ENCODE data around the gene MSI2. TPM values are rescaled to one million over a fixed set of nuclear protein-coding genes. Genes with fewer than 3 reads are reported as not detected.

The MSI2 gene
- polyA plus RNA-seq, 1 of the 3 experiments (the other 2 are of a cell fraction): 24.1 TPM

GRCh38 chr17:57508671-57509070 lies 252.3 kb downstream of the MSI2 start:
- peak overlapping the region in 1 of 2 experiments; percentile 99; a peak in 2 of 4 replicates for H3K27ac ChIP-seq (ENCODE audit: low read depth in 2 of 2, low read length in 1 of 2)
- H3K9me2 ChIP-seq: no peaks in the 10 kb centered on the region
- H2AFZ ChIP-seq (ENCODE audit: low read depth): no peak overlapping the region
- no peak overlapping the region for H3K9ac ChIP-seq
- no peak overlapping the region for H3K4me3 ChIP-seq (ENCODE audit: low read depth in 2 of 2, low read length in 1 of 2)
- TF ChIP-seq GABPA (IDR thresholded peaks at IDR 0.05; ENCODE audit: low read depth) (no peak), TCF12 (IDR thresholded peaks at IDR 0.05) (no peak), RAD21 (IDR thresholded peaks at IDR 0.05; ENCODE audit: low read length) (no peak), YY1 (IDR thresholded peaks at IDR 0.05; ENCODE audit: low read depth) (no peak), RXRA (IDR thresholded peaks at IDR 0.05; ENCODE audit: borderline replicate concordance, low read depth) (no peak), USF1 (IDR thresholded peaks at IDR 0.05; ENCODE audit: borderline replicate concordance, low read depth) (no peak), FOXJ3 (CRISPR knock-in tag; IDR thresholded peaks at IDR 0.05) (no peak), TEAD4 (IDR thresholded peaks at IDR 0.05; ENCODE audit: borderline replicate concordance, insufficient read depth) (no peak), ELF1 (IDR thresholded peaks at IDR 0.05) (no peak), NRF1 (IDR thresholded peaks at IDR 0.05; ENCODE audit: low read depth, low read length) (no peak)
- TF ChIP-seq, protein P1, sequence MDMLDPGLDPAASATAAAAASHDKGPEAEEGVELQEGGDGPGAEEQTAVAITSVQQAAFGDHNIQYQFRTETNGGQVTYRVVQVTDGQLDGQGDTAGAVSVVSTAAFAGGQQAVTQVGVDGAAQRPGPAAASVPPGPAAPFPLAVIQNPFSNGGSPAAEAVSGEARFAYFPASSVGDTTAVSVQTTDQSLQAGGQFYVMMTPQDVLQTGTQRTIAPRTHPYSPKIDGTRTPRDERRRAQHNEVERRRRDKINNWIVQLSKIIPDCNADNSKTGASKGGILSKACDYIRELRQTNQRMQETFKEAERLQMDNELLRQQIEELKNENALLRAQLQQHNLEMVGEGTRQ (IDR thresholded peaks at IDR 0.05; ENCODE audit: borderline replicate concordance, low read depth, low read length): no peak
- H4K20me1 ChIP-seq (ENCODE audit: insufficient read depth): no peaks in the 10 kb centered on the region
- H3K9me3 ChIP-seq: no peaks in the 10 kb centered on the region
- no peak overlapping the region for H3K4me2 ChIP-seq
- no peak for DNase-seq
- H3K36me3 ChIP-seq (replicated peaks in 1 of 2; ENCODE audit: control insufficient read depth in 1 of 2, insufficient read depth in 2 of 2, low read length in 1 of 2): no peaks in the 10 kb centered on the region
- H3K79me2 ChIP-seq (ENCODE audit: insufficient read depth): no peaks in the 10 kb centered on the region
- 88% methylated on average over 10 of the region's 10 CpGs for whole genome bisulfite sequencing (ENCODE audit: low lambda C conversion rate)
- ChIA-PET CTCF (interaction anchor here (1.1 to 2.0 kb wide), 6 partner anchors 16 to 325 kb away, joined by 3 to 12 read pairs (median 6); no protein-coding TSS in a partner anchor), POLR2A (interaction anchor here (1.1 to 2.0 kb wide), 5 partner anchors 9 to 77 kb away, joined by 3 to 6 read pairs (median 4); no protein-coding TSS in a partner anchor)
- no peaks in the 10 kb centered on the region for H3K27me3 ChIP-seq (ENCODE audit: insufficient read depth)
- H3K4me1 ChIP-seq (ENCODE audit: control insufficient read depth in 1 of 2, insufficient read depth in 2 of 2, low read depth in 1 of 2, low read length in 1 of 2): peaks cover 21 to 80% of the 10 kb centered on the region in 2 experiments
- no peaks in the 10 kb centered on the region for H3F3A ChIP-seq (replicated peaks; ENCODE audit: insufficient read depth)

DNA sequence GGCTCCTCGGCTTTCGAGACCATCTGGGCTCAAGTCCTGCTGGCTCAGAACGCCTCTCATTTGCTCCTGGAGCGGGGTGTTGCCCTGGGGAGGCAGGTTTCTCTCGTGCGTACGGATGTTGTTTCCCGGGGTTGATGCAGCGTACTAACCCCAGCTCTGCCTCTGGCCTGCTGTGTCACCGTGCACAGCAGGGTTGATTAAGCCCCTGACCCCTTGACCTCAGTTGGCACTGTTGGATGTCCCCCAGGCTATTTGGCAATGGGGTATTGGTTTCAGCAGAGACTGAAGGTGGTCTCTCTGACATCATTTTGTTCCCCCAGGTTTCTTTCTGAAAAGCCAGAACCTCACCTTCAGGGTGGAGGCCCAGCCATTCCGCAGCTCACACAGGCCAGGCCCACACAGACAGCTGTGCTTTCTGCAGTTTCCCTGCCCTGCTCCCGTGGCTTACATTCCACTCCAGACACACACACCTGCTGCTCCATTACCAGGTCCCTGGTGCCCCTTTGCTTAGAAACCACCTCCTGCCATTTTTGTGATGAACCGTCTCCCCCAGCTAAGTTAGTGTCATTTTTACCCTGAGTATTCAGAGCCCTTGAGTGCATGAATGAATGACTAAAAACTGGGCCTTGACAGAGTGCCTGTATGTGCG lies 255.3 kb downstream of the MSI2 start:
- WGBS (ENCODE audit: low lambda C conversion rate): 97% methylated on average over 14 of the region's 14 CpGs
- Histone ChIP-seq H3K9me3 (no peaks in the 10 kb centered on the region), H3K79me2 (ENCODE audit: insufficient read depth) (no peaks in the 10 kb centered on the region), H3K9me2 (no peaks in the 10 kb centered on the region), H3K4me1 (ENCODE audit: control insufficient read depth in 1 of 2, insufficient read depth in 2 of 2, low read depth in 1 of 2, low read length in 1 of 2) (peaks cover 11 to 65% of the 10 kb centered on the region in 2 experiments), H3K27me3 (ENCODE audit: insufficient read depth) (no peaks in the 10 kb centered on the region), H3K36me3 (replicated peaks in 1 of 2; ENCODE audit: control insufficient read depth in 1 of 2, insufficient read depth in 2 of 2, low read length in 1 of 2) (no peaks in the 10 kb centered on the region), H2AFZ (ENCODE audit: low read depth) (no peak overlapping the region), H3K4me3 (ENCODE audit: low read depth in 2 of 2, low read length in 1 of 2) (no peak overlapping the region), H4K20me1 (ENCODE audit: insufficient read depth) (no peaks in the 10 kb centered on the region), H3F3A (replicated peaks; ENCODE audit: insufficient read depth) (no peaks in the 10 kb centered on the region), H3K4me2 (no peak overlapping the region), H3K9ac (no peak overlapping the region), H3K27ac (ENCODE audit: low read depth in 2 of 2, low read length in 1 of 2) (peak overlapping the region in 1 of 2 experiments; percentile 53; a peak in 2 of 4 replicates)
- no peak for DNase-seq
- no peak for TF ChIP-seq SIN3A (IDR thresholded peaks at IDR 0.05; ENCODE audit: borderline replicate concordance, low read depth, low read length)
- no peak for TF ChIP-seq EP300 (IDR thresholded peaks at IDR 0.05; ENCODE audit: borderline replicate concordance in 1 of 2, low read depth in 1 of 2, low read length in 1 of 2)
- no peak for TF ChIP-seq NRF1 (IDR thresholded peaks at IDR 0.05; ENCODE audit: low read depth, low read length)
- TF ChIP-seq ELF1 (IDR thresholded peaks at IDR 0.05): no peak
- TF ChIP-seq TCF12 (IDR thresholded peaks at IDR 0.05): no peak
- no peak for TF ChIP-seq JUND (IDR thresholded peaks at IDR 0.05)
- no peak for TF ChIP-seq MEF2A (IDR thresholded peaks at IDR 0.05; ENCODE audit: borderline replicate concordance, low read depth)
- no peak for TF ChIP-seq RAD21 (IDR thresholded peaks at IDR 0.05; ENCODE audit: low read length)
- no peak for TF ChIP-seq RCOR1 (IDR thresholded peaks at IDR 0.05; ENCODE audit: low read length)
- TF ChIP-seq, protein P1 (IDR thresholded peaks at IDR 0.05; ENCODE audit: borderline replicate concordance, low read depth, low read length): no peak
- CTCF ChIA-PET: interaction anchor here (1.3 to 1.6 kb wide), 2 partner anchors 36 to 244 kb away, joined by 3 read pairs; no protein-coding TSS in a partner anchor
- POLR2A ChIA-PET: interaction anchor here (1.5 kb wide), 1 partner anchor 69 kb away, joined by 3 read pairs; no protein-coding TSS in a partner anchor
